AG09309 (cell line): ENCODE measurements around the gene UBR3.

ENCODE experiments used
- DNase-seq: peaks from one replicate; pipeline ENCODE4 v3.0.0-alpha.2; 2010; ENCODE audit warnings: low read depth
- H3K4me3 ChIP-seq: 2 replicates; pipeline ENCODE4 v1.5.1; 2011; ENCODE audit warnings: mild to moderate bottlenecking, low read depth, low read length, moderate library complexity; ENCODE audit not compliant: control insufficient read depth
- CTCF ChIP-seq: IDR thresholded peaks from 2 replicates; pipeline ENCODE4 v1.5.1; 2011; ENCODE audit warnings: mild to moderate bottlenecking, low read depth, low read length, inconsistent platforms; ENCODE audit not compliant: insufficient read depth, control insufficient read depth; ENCODE audit errors: missing control alignments

The UBR3 gene

GRCh38 chr2:169966454-169966853, 139.2 kb downstream of the UBR3 start:
- no peak for TF ChIP-seq CTCF
- no peak for DNase-seq
- no peak overlapping the region for H3K4me3 ChIP-seq

GRCh38 chr2:169968743-169969142, 141.5 kb downstream of the UBR3 start:
- no peak for DNase-seq
- TF ChIP-seq CTCF, result no peak
- no peak overlapping the region for H3K4me3 ChIP-seq

- TF ChIP-seq CTCF, result no peak
- H3K4me3 ChIP-seq, result no peak overlapping the region
- DNase-seq, result no peak
These were observed 148.0 kb downstream of the UBR3 start for GRCh38 chr2:169975221-169975620.

GRCh38 chr2:169976335-169976851, 149.1 kb downstream of the UBR3 start:
- no peak for DNase-seq
- no peak for TF ChIP-seq CTCF

GRCh38 chr2:169977530-169977929, 150.3 kb downstream of the UBR3 start:
- TF ChIP-seq CTCF, result no peak
- no peak for DNase-seq
- no peak overlapping the region for H3K4me3 ChIP-seq

More at GRCh38 chr2:169976335-169976851, 149.1 kb downstream of the UBR3 start:
- no peak overlapping the region for H3K4me3 ChIP-seq

GRCh38 chr2:169978402-169979017, 151.3 kb downstream of the UBR3 start:
- H3K4me3 ChIP-seq, result no peak overlapping the region
- no peak for DNase-seq
- no peak for TF ChIP-seq CTCF
